Erythroblast (primary cell): Measurements from ENCODE around the gene MAP2.

ENCODE experiments used
- GATA1 ChIP-seq: IDR thresholded peaks from 2 replicates; pipeline ENCODE4 v1.6.1; 2011; ENCODE audit warnings: low read depth, mild to moderate bottlenecking, control low read depth, low read length, moderate library complexity
- POLR2A ChIP-seq: IDR thresholded peaks from 2 replicates; pipeline ENCODE4 v1.6.1; 2011; ENCODE audit warnings: mild to moderate bottlenecking, low read length

GRCh38 chr2:209613649-209614305 lies 189.9 kb downstream of the MAP2 start:
- no peak for TF ChIP-seq POLR2A
- no peak for TF ChIP-seq GATA1
